GM12801 (cell line): ENCODE data around the gene TRERF1.

Source experiments
- TF ChIP-seq, protein P1 (sequence below): IDR thresholded peaks from one replicate; pipeline ENCODE4 v1.5.1; 2011; ENCODE audit warnings: control low read depth; ENCODE audit not compliant: insufficient read length; ENCODE audit errors: extremely low read depth

Gene TRERF1

DNA sequence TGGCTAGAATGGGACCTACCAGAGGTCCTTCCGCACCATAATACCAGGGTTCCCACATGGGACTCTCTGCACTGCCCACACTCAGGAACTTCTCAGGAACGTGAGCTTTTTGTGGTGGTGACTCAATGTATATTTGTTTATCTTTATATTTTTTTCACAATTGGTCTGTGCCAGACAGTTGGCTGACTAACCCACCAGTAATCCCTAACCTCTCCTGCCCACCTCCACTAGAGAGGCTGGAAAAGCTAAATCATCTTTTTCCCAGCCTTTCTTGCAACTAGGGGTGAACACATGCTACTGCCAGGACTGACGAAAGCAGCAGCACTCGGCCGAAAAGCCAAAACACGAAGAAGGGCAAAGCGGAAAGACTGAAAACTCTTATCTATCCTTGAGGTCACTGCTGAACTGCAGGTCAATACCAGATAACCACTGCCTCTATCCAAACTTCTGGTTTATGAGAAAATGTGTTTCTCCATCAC is 112.9 kb downstream of the TRERF1 start:
- TF ChIP-seq, protein P1, sequence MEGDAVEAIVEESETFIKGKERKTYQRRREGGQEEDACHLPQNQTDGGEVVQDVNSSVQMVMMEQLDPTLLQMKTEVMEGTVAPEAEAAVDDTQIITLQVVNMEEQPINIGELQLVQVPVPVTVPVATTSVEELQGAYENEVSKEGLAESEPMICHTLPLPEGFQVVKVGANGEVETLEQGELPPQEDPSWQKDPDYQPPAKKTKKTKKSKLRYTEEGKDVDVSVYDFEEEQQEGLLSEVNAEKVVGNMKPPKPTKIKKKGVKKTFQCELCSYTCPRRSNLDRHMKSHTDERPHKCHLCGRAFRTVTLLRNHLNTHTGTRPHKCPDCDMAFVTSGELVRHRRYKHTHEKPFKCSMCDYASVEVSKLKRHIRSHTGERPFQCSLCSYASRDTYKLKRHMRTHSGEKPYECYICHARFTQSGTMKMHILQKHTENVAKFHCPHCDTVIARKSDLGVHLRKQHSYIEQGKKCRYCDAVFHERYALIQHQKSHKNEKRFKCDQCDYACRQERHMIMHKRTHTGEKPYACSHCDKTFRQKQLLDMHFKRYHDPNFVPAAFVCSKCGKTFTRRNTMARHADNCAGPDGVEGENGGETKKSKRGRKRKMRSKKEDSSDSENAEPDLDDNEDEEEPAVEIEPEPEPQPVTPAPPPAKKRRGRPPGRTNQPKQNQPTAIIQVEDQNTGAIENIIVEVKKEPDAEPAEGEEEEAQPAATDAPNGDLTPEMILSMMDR: no peak

DNA sequence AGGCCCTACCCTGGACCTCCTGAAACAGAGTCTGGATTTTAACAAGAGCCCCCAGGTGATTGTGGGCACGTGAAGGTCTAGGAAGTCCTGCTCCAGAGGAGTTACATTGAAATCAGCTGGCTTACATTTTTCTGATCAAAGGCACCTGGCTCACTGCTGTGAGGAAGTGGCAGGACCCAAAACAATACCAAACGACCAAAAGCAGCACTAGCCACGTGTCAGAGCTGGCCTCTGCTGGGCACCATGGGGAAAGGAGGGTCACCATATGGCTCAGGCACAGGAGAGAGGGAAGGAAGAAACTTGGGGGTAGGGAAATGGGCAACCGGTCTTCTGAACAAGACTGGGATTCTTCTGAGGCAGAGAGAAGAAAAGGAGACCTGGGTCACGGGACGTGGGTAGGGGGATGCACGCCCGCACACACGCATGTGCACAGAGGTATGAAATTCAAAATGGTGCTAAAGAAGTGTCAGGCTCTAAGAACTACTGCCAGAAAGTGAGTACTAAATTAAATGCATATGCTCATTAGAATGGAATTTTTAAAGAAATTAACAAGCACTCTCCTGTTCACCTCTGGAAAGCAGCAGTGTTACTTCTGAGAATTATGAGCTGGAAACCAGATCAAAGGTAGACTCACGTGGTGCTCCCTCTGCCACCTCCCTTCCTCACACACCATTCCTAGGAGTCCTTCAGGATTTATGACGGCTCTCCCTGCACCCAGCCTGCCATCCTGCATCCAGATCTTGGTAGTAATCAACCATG is 113.6 kb downstream of the TRERF1 start:
- TF ChIP-seq, protein P1: no peak

DNA sequence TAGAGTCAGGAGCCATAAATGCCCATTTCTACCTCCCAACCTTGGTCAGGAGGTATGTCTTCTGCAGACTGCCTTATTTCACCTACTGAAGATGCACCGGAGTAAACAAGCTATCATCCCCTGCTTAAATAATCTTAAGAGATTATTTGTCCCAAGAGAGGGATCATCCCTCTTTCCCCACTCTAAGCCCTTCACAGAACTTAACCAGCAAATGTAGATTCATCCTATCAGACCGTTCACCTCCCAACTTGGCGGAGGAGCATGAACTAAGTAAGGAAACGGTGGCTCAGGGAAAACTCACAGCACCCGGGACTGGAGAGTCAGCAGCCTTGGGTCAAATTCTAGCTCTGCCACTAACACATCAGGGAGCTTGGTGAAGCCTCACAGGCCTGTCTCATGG is 115.3 kb downstream of the TRERF1 start:
- TF ChIP-seq, protein P1: no peak

DNA sequence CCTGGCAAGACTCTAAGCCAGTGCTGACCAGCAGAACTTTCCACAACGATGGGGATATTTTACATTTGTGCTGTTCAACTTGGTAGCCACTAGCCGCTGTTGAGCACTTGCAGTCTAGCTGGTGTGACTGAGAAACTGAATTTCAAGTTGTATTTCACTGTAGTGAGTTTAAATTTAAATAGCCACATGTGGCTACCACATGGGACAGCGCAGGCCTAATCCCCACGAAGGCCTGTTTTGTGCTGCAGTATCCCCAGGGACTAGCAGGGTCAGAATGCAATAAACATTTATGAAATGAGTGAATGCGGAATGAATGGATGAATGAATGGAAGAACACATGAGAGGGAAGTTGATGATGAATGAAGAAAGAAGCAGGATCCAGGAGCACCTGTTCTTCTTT is 115.8 kb downstream of the TRERF1 start:
- TF ChIP-seq, protein P1: no peak

DNA sequence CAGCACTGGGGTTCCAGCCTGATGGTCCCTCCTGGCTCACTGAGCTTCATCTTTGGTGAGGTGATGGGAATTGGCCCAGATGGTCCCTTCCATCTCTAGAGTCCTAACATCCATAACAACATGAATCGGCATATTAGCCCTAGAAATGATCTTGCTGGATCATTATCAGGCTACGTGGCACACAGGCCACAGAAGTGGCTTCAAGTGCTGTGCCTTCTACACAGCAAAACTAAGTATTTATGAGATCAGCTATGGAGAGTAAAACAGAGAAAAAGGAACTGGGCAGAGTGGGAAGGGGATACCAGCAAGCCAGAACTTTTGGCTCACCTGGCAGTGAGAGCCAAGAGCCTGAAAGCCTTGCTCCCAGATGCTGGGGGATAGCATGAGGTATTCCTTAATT is 116.9 kb downstream of the TRERF1 start:
- TF ChIP-seq, protein P1: no peak

DNA sequence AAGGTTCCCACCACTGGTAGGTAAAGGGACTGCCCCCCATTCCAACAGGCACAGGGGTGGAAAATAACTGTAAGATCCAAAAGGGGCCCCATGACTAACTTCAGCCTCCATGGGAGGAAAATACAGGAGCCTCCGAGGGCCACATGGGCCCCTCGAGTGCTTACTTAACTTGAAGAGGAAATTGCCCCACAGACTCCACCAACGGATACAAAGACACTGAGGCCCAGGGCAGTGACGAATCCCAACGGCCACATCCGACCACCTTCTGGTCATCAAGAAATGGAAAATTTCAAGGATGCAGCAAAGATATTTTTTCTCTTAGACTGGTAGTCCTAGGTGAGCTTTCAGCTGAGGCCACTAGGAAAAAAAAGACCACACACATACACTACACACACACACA is 118.1 kb downstream of the TRERF1 start:
- TF ChIP-seq, protein P1: no peak

DNA sequence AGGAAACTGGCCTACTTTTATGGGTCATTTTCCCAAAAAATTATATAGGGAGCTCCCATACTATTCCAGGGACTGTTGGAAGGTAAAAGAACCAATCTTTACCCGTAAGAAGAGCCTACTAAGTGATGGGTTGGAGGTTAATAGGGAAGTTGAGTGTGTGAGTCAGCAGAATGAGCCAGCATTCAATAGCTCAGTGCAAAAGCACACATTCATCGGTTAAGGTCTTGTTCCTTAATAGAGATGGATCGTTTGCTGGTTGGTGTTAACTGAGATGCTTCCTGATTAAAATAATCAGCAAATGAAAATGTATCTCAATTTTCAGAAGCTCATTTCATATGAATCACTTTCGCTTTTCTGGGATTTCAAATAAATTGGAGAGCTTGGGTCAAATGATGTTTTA is 118.8 kb downstream of the TRERF1 start:
- TF ChIP-seq, protein P1: no peak
